ENCODE measurements around the gene EVL.

The EVL gene

GRCh38 chr14:100105357-100106169, 40.3 kb downstream of the EVL start:
- CTCF ChIA-PET, result interaction anchor here (1.8 kb wide), 1 partner anchor 80 kb away, joined by 8 read pairs; no protein-coding TSS in a partner anchor
- DNase-seq (ENCODE audit: extremely low spot score), result no peak
- TF ChIP-seq HDGF (IDR thresholded peaks at IDR 0.05; ENCODE audit: borderline replicate concordance) (no peak), PKNOX1 (IDR thresholded peaks at IDR 0.05) (no peak), FOXA1 (IDR thresholded peaks at IDR 0.05) (no peak), LEF1 (IDR thresholded peaks at IDR 0.05; ENCODE audit: borderline replicate concordance) (no peak), BHLHE40 (IDR thresholded peaks at IDR 0.05; ENCODE audit: borderline replicate concordance) (no peak), SUZ12 (IDR thresholded peaks at IDR 0.05) (no peak), CTBP1 (IDR thresholded peaks at IDR 0.05; ENCODE audit: borderline replicate concordance) (no peak), ELF4 (IDR thresholded peaks at IDR 0.05) (no peak), TARDBP (IDR thresholded peaks at IDR 0.05) (no peak), ARNT (IDR thresholded peaks at IDR 0.05) (no peak), NFRKB (IDR thresholded peaks at IDR 0.05) (no peak), FOXM1 (IDR thresholded peaks at IDR 0.05; ENCODE audit: borderline replicate concordance) (no peak)
- POLR2A ChIA-PET, result no interaction called here

- CTCF ChIA-PET, result interaction anchor here (1.8 kb wide), 1 partner anchor 81 kb away, joined by 8 read pairs; no protein-coding TSS in a partner anchor
- POLR2A ChIA-PET, result no interaction called here
- no peak for TF ChIP-seq SP1 (IDR thresholded peaks at IDR 0.05)
- no peak for DNase-seq (ENCODE audit: extremely low spot score)
Observed at GRCh38 chr14:100106250-100107112, 41.3 kb downstream of the EVL start.

- ChIA-PET POLR2A (interaction anchor here (0.9 kb wide), 1 partner anchor 136 kb away, joined by 3 read pairs; no protein-coding TSS in a partner anchor), CTCF (interaction anchor here (1.0 to 2.5 kb wide), 7 partner anchors 10 to 136 kb away, joined by 3 to 17 read pairs (median 4); no protein-coding TSS in a partner anchor)
- no peak for DNase-seq (ENCODE audit: extremely low spot score)
- TF ChIP-seq TARDBP (IDR thresholded peaks at IDR 0.05), result no peak
- no peak for TF ChIP-seq CTBP1 (IDR thresholded peaks at IDR 0.05; ENCODE audit: borderline replicate concordance)
- no peak for TF ChIP-seq BHLHE40 (IDR thresholded peaks at IDR 0.05; ENCODE audit: borderline replicate concordance)
- no peak for TF ChIP-seq FOXA1 (IDR thresholded peaks at IDR 0.05)
- TF ChIP-seq ARNT (IDR thresholded peaks at IDR 0.05), result no peak
- TF ChIP-seq SP1 (IDR thresholded peaks at IDR 0.05), result no peak
- no peak for TF ChIP-seq HDGF (IDR thresholded peaks at IDR 0.05; ENCODE audit: borderline replicate concordance)
- no peak for TF ChIP-seq NFRKB (IDR thresholded peaks at IDR 0.05)
- TF ChIP-seq L3MBTL2 (conservative IDR thresholded peaks at IDR 0.05), result no peak
- no peak for TF ChIP-seq ZNF384 (IDR thresholded peaks at IDR 0.05)
- TF ChIP-seq SUZ12 (IDR thresholded peaks at IDR 0.05), result no peak
- no peak for TF ChIP-seq FOXK2 (IDR thresholded peaks at IDR 0.05)
Observed at GRCh38 chr14:100107236-100107635, 42.0 kb downstream of the EVL start.

GRCh38 chr14:100108042-100108825, 43.0 kb downstream of the EVL start:
- DNase-seq (ENCODE audit: extremely low spot score), result peak; percentile 88
- ChIA-PET POLR2A (interaction anchor here (0.9 to 1.0 kb wide), 2 partner anchors 32 to 137 kb away, joined by 3 read pairs; no protein-coding TSS in a partner anchor), CTCF (interaction anchor here (0.6 to 2.5 kb wide), 15 partner anchors 9 to 482 kb away, joined by 3 to 17 read pairs (median 4); no protein-coding TSS in a partner anchor)
- TF ChIP-seq HDGF (IDR thresholded peaks at IDR 0.05; ENCODE audit: borderline replicate concordance), result no peak
- TF ChIP-seq L3MBTL2 (conservative IDR thresholded peaks at IDR 0.05), result peak; percentile 45; the same call in 1 of the 2 replicates

- POLR2A ChIA-PET, result no interaction called here
- no peak for DNase-seq (ENCODE audit: extremely low spot score)
- TF ChIP-seq ARNT (IDR thresholded peaks at IDR 0.05) (no peak), SUZ12 (IDR thresholded peaks at IDR 0.05) (no peak), LEF1 (IDR thresholded peaks at IDR 0.05; ENCODE audit: borderline replicate concordance) (no peak), SP1 (IDR thresholded peaks at IDR 0.05) (no peak), TARDBP (IDR thresholded peaks at IDR 0.05) (no peak), FOXK2 (IDR thresholded peaks at IDR 0.05) (no peak), CTBP1 (IDR thresholded peaks at IDR 0.05; ENCODE audit: borderline replicate concordance) (no peak), FOXA1 (IDR thresholded peaks at IDR 0.05) (no peak), PKNOX1 (IDR thresholded peaks at IDR 0.05) (no peak), ZNF384 (IDR thresholded peaks at IDR 0.05) (no peak), ELF4 (IDR thresholded peaks at IDR 0.05) (no peak), FOXM1 (IDR thresholded peaks at IDR 0.05; ENCODE audit: borderline replicate concordance) (no peak), NFRKB (IDR thresholded peaks at IDR 0.05) (no peak), HDGF (IDR thresholded peaks at IDR 0.05; ENCODE audit: borderline replicate concordance) (no peak), L3MBTL2 (conservative IDR thresholded peaks at IDR 0.05) (no peak), BHLHE40 (IDR thresholded peaks at IDR 0.05; ENCODE audit: borderline replicate concordance) (no peak)
- CTCF ChIA-PET, result interaction anchor here (1.1 to 2.5 kb wide), 6 partner anchors 9 to 126 kb away, joined by 3 to 17 read pairs (median 4); no protein-coding TSS in a partner anchor
Observed at GRCh38 chr14:100108840-100109593, 43.8 kb downstream of the EVL start.
